Measurements from ENCODE around the gene TRAP1. TPM values are rescaled to one million over a fixed set of nuclear protein-coding genes. Genes with fewer than 3 reads are reported as not detected.

Gene TRAP1
- 100 to 1,000 TPM in 4 of 6 experiments, 10 to 100 TPM in 2; 97.6 to 118 (median 103) TPM for total RNA-seq (2021; fragmentation: NEBNext Ultra II Directional; extraction: Animal tissue kit (Norgen Biotek cat#: 25700))
- long read RNA-seq, transcript TRAP1-201 (18 exons, 2,296 nt): major isoform, 147 of 163 reads
- long read RNA-seq, partial matches to known transcripts: 6 of 163 reads
- long read RNA-seq, other reads (novel, unspliced or antisense): 8 of 163 reads

GRCh38 chr16:3717235-3718018 lies at the start of gene TRAP1:
Gene TRAP1, minus strand, starts transcription at chr16:3717524. Its CDS starts 16 bp downstream, at chr16:3717508.
- Mint-ChIP-seq H3K27ac (peak within 1 kb of the TSS; percentile 89), H3K9me3 (no peaks in the 10 kb centered on the region), H3K4me3 (peak within 1 kb of the TSS; percentile 92), H3K36me3 (ENCODE audit: low read depth) (peaks cover 20% of the 10 kb centered on the region), H3K27me3 (ENCODE audit: insufficient read depth) (peaks cover 7% of the 10 kb centered on the region), H3K4me1 (ENCODE audit: low read depth) (peaks cover 21% of the 10 kb centered on the region)
- no peak for TF ChIP-seq CTCF (IDR thresholded peaks at IDR 0.05)
- DNase-seq: peak; percentile 69

GRCh38 chr16:3766177-3766576 lies 48.9 kb upstream of the TRAP1 start:
- no peak for TF ChIP-seq CTCF (IDR thresholded peaks at IDR 0.05)
- Mint-ChIP-seq H3K36me3 (ENCODE audit: low read depth) (peaks cover 37% of the 10 kb centered on the region), H3K4me3 (no peak overlapping the region), H3K27me3 (ENCODE audit: insufficient read depth) (peaks cover 7% of the 10 kb centered on the region), H3K9me3 (no peaks in the 10 kb centered on the region), H3K4me1 (ENCODE audit: low read depth) (no peaks in the 10 kb centered on the region), H3K27ac (no peak overlapping the region)
- no peak for DNase-seq

GRCh38 chr16:3764409-3764808 lies 47.1 kb upstream of the TRAP1 start:
- H3K27ac Mint-ChIP-seq: no peak overlapping the region
- no peak for TF ChIP-seq CTCF (IDR thresholded peaks at IDR 0.05)
- H3K4me1 Mint-ChIP-seq (ENCODE audit: low read depth): no peaks in the 10 kb centered on the region
- H3K9me3 Mint-ChIP-seq: no peaks in the 10 kb centered on the region
- peaks cover 33% of the 10 kb centered on the region for H3K36me3 Mint-ChIP-seq (ENCODE audit: low read depth)
- H3K4me3 Mint-ChIP-seq: no peak overlapping the region
- no peak for DNase-seq
- peaks cover 7% of the 10 kb centered on the region; the same call in 1 of the 2 replicates for H3K27me3 Mint-ChIP-seq (ENCODE audit: insufficient read depth)

GRCh38 chr16:3762107-3762750 lies 44.9 kb upstream of the TRAP1 start:
- Mint-ChIP-seq H3K4me1 (ENCODE audit: low read depth) (no peaks in the 10 kb centered on the region), H3K4me3 (no peak overlapping the region), H3K27me3 (ENCODE audit: insufficient read depth) (peaks cover 7% of the 10 kb centered on the region; the same call in 1 of the 2 replicates), H3K27ac (no peak overlapping the region), H3K36me3 (ENCODE audit: low read depth) (peaks cover 38% of the 10 kb centered on the region), H3K9me3 (no peaks in the 10 kb centered on the region)
- TF ChIP-seq CTCF (IDR thresholded peaks at IDR 0.05): no peak
- DNase-seq: no peak

GRCh38 chr16:3761375-3762106 lies 44.2 kb upstream of the TRAP1 start:
- Mint-ChIP-seq H3K27me3 (ENCODE audit: insufficient read depth) (peaks cover 7% of the 10 kb centered on the region; the same call in 1 of the 2 replicates), H3K4me1 (ENCODE audit: low read depth) (no peaks in the 10 kb centered on the region), H3K9me3 (no peaks in the 10 kb centered on the region), H3K36me3 (ENCODE audit: low read depth) (peaks cover 33% of the 10 kb centered on the region), H3K4me3 (no peak overlapping the region), H3K27ac (no peak overlapping the region)
- DNase-seq: no peak
- no peak for TF ChIP-seq CTCF (IDR thresholded peaks at IDR 0.05)
